Smooth muscle cell (in vitro differentiated cells): ENCODE results near the gene CUX1. TPM values are rescaled to one million over a fixed set of nuclear protein-coding genes. Genes with fewer than 3 reads are reported as not detected.
A peak's percentile ranks its signal among the peaks of the same experiment; 100 is the strongest.

Experiments
- DNase-seq: peaks from one replicate; lab custom pipeline; 2025; ENCODE audit not compliant: unreplicated experiment; lab: John Stamatoyannopoulos, UW
- H2AFZ ChIP-seq: fragments of 200-600 bp; sonication (generic); 2 replicates; pipeline ENCODE4 v1.6.0; 2016; ENCODE audit warnings: antibody characterized with exemption, low read depth, mild to moderate bottlenecking
- H3F3A ChIP-seq: fragments of 200-600 bp; sonication (generic); 2 replicates; pipeline ENCODE4 v1.6.0; 2017; ENCODE audit warnings: antibody characterized with exemption, low read depth
- H3K27ac ChIP-seq: fragments of 200-600 bp; sonication (generic); 2 replicates; pipeline ENCODE4 v1.5.1; 2016; ENCODE audit warnings: low read depth, mild to moderate bottlenecking
- H3K27me3 ChIP-seq: fragments of 200-600 bp; sonication (generic); 2 replicates; pipeline ENCODE4 v1.6.1; 2016; ENCODE audit warnings: low read depth, mild to moderate bottlenecking
- H3K36me3 ChIP-seq: fragments of 200-600 bp; sonication (generic); 2 replicates; pipeline ENCODE4 v1.5.1; 2016; ENCODE audit warnings: low read depth
- H3K4me1 ChIP-seq: fragments of 200-600 bp; sonication (generic); 2 replicates; pipeline ENCODE4 v1.5.1; 2016; ENCODE audit warnings: low read depth
- H3K4me2 ChIP-seq: fragments of 200-600 bp; sonication (generic); 2 replicates; pipeline ENCODE4 v1.6.0; 2016; ENCODE audit warnings: mild to moderate bottlenecking
- H3K4me3 ChIP-seq: fragments of 200-600 bp; sonication (generic); 2 replicates; pipeline ENCODE4 v1.5.1; 2016; ENCODE audit warnings: mild to moderate bottlenecking
- H3K79me2 ChIP-seq: fragments of 200-600 bp; sonication (generic); 2 replicates; pipeline ENCODE4 v1.6.0; 2016; ENCODE audit warnings: low read depth, mild to moderate bottlenecking
- H3K9ac ChIP-seq: fragments of 200-600 bp; sonication (generic); 2 replicates; pipeline ENCODE4 v1.6.0; 2016; ENCODE audit warnings: low read depth
- H3K9me3 ChIP-seq: fragments of 200-600 bp; sonication (generic); replicated peaks from 2 replicates; pipeline ENCODE4 v1.5.1; 2016; ENCODE audit warnings: low read depth
- H4K20me1 ChIP-seq: fragments of 200-600 bp; sonication (generic); 2 replicates; pipeline ENCODE4 v1.6.0; 2016; ENCODE audit warnings: low read depth
- WGBS: methylation state at CpG from one replicate; pipeline ENCODE4 v1.1.7; 2016; ENCODE audit warnings: low lambda C conversion rate; 5-methylcytosine and 5-hydroxymethylcytosine counted together
- polyA plus RNA-seq: library from polyadenylated mRNA; unstranded; fragments of >200 nt; fragmentation: Nextera tagmentation; extraction: Ambion mirVana; gene quantifications from 2 replicates; pipeline ENCODE4 v1.2.1, GENCODE V29; 2016
- total RNA-seq: library from RNA; depleted of rRNA; stranded (reverse); fragments of >200 nt; gene quantifications from 2 replicates; pipeline ENCODE4 v1.2.3, GENCODE V29; 2014
- TF ChIP-seq, protein P1 (sequence below): fragments of 200-600 bp; sonication (generic); IDR thresholded peaks from 2 replicates; pipeline ENCODE4 v1.5.1; 2017; ENCODE audit warnings: borderline replicate concordance, mild to moderate bottlenecking, antibody characterized with exemption; ENCODE audit not compliant: insufficient read depth, poor library complexity, severe bottlenecking

Gene CUX1
- total and polyA plus RNA-seq, 2 experiments from 2014 or later = 56.3 to 78.4 TPM

DNA sequence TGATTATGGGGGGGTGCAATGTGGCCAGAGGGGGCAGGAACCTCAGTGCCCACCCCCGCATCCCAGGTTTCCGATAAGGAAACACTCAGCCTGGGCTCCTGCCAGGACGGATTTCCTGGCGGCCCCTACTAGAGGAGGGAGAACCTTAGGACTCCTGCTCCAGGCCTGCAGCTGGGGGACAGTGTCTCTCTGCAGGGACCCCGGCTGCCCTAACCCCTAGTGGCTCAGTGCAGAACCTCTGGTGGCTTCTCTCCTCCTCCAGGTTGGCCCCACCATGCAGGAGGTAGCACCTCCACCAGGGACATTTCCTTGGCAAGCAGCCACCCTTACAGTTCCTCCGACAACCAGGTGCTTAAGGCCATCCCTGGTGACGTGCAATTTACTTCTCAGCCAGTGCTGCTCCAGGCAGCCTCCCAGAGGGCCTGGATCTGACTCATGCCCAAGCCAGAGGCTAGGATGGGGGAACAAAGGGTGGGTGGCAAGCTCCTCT, 501.1 kb downstream of the CUX1 start:
- 83% methylated on average over 7 of the region's 7 CpGs for WGBS

DNA sequence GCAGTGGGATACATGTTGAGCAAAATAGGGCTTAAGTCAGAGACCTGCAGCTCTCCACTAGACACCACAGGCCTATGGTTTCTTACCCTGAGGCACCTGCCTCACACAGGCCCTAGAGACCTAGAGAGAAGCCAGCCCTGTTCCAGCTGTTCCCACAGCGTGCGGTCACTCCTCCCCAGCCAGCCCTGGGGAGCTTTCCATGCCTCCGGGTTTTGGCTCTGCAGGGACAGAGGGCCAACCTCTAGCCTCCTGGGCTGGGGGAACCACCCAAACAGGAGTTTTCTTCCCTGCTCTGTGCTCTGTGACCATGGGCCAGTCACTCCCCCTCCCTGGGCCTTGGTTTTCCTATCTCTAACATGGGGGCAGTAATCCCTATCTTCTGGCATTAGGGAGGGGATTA, 502.2 kb downstream of the CUX1 start:
- H3K79me2 ChIP-seq = no peaks in the 10 kb centered on the region
- H3K27me3 ChIP-seq = no peaks in the 10 kb centered on the region
- TF ChIP-seq, protein P1, sequence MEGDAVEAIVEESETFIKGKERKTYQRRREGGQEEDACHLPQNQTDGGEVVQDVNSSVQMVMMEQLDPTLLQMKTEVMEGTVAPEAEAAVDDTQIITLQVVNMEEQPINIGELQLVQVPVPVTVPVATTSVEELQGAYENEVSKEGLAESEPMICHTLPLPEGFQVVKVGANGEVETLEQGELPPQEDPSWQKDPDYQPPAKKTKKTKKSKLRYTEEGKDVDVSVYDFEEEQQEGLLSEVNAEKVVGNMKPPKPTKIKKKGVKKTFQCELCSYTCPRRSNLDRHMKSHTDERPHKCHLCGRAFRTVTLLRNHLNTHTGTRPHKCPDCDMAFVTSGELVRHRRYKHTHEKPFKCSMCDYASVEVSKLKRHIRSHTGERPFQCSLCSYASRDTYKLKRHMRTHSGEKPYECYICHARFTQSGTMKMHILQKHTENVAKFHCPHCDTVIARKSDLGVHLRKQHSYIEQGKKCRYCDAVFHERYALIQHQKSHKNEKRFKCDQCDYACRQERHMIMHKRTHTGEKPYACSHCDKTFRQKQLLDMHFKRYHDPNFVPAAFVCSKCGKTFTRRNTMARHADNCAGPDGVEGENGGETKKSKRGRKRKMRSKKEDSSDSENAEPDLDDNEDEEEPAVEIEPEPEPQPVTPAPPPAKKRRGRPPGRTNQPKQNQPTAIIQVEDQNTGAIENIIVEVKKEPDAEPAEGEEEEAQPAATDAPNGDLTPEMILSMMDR = no peak
- H3F3A ChIP-seq = no peaks in the 10 kb centered on the region
- H3K9me3 ChIP-seq = no peaks in the 10 kb centered on the region
- H2AFZ ChIP-seq = no peak overlapping the region
- 95% methylated on average over 3 of the region's 3 CpGs for WGBS
- no peak overlapping the region for H3K4me3 ChIP-seq
- DNase-seq = no peak
- H3K36me3 ChIP-seq = no peaks in the 10 kb centered on the region
- no peak overlapping the region for H3K9ac ChIP-seq
- no peak overlapping the region for H3K27ac ChIP-seq
- H4K20me1 ChIP-seq = no peaks in the 10 kb centered on the region
- H3K4me1 ChIP-seq = no peaks in the 10 kb centered on the region
- H3K4me2 ChIP-seq = no peak overlapping the region

More for the DNA sequence above, 501.1 kb downstream of the CUX1 start:
- H3K9ac ChIP-seq = no peak overlapping the region
- H3K4me1 ChIP-seq = no peaks in the 10 kb centered on the region
- H3K79me2 ChIP-seq = no peaks in the 10 kb centered on the region
- no peaks in the 10 kb centered on the region for H3K27me3 ChIP-seq
- H3K4me2 ChIP-seq = no peak overlapping the region
- no peak overlapping the region for H2AFZ ChIP-seq
- H3F3A ChIP-seq = no peaks in the 10 kb centered on the region
- no peak overlapping the region for H3K4me3 ChIP-seq
- no peaks in the 10 kb centered on the region for H4K20me1 ChIP-seq
- H3K27ac ChIP-seq = no peak overlapping the region
- TF ChIP-seq, protein P1 = no peak
- no peaks in the 10 kb centered on the region for H3K36me3 ChIP-seq
- DNase-seq = no peak
- H3K9me3 ChIP-seq = no peaks in the 10 kb centered on the region

DNA sequence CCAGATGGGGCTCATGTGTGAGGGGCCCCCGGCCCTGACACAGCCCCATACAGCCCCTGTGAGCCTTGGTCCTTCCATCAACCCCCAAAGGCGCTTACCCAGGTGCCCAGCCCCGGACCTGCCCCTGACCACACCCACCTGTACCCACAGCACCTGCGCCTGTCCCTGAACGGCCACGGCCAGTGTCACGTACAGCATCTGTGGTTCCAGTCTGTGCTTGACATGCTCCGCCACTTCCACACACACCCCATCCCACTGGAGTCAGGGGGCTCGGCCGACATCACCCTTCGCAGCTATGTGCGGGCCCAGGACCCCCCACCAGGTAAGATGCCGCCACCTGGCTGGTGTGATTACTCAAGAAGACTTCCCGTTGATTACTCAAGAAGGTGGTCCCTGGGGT, 502.8 kb downstream of the CUX1 start:
- TF ChIP-seq, protein P1 = no peak
- Histone ChIP-seq H3K9me3 (no peaks in the 10 kb centered on the region), H3K4me2 (no peak overlapping the region), H3F3A (no peaks in the 10 kb centered on the region), H2AFZ (no peak overlapping the region), H3K36me3 (no peaks in the 10 kb centered on the region), H3K27me3 (no peaks in the 10 kb centered on the region), H3K9ac (no peak overlapping the region), H4K20me1 (no peaks in the 10 kb centered on the region), H3K4me3 (no peak overlapping the region), H3K27ac (no peak overlapping the region), H3K4me1 (no peaks in the 10 kb centered on the region), H3K79me2 (no peaks in the 10 kb centered on the region)
- 93% methylated on average over 14 of the region's 14 CpGs for WGBS
- DNase-seq = no peak

- no peak overlapping the region for H3K27ac ChIP-seq
- no peak overlapping the region for H3K4me3 ChIP-seq
- no peak overlapping the region for H2AFZ ChIP-seq
- no peaks in the 10 kb centered on the region for H3F3A ChIP-seq
- no peaks in the 10 kb centered on the region for H3K4me1 ChIP-seq
- H3K9me3 ChIP-seq = no peaks in the 10 kb centered on the region
- no peak for DNase-seq
- no peaks in the 10 kb centered on the region for H4K20me1 ChIP-seq
- H3K79me2 ChIP-seq = no peaks in the 10 kb centered on the region
- TF ChIP-seq, protein P1 = no peak
- no peak overlapping the region for H3K9ac ChIP-seq
- H3K36me3 ChIP-seq = no peaks in the 10 kb centered on the region
- H3K27me3 ChIP-seq = no peaks in the 10 kb centered on the region
- peak overlapping the region; percentile 60 for H3K4me2 ChIP-seq
- 89% methylated on average over 26 of the region's 37 CpGs for WGBS
Measured at GRCh38 chr7:102320601-102321350, 503.4 kb downstream of the CUX1 start.
